GM12875 (cell line): Measurements from ENCODE around the gene SVOP.

Experiments used
- H3K4me3 ChIP-seq: one replicate; pipeline ENCODE4 v1.5.1; 2011; ENCODE audit warnings: low read depth, low read length, control low read depth
- CTCF ChIP-seq: IDR thresholded peaks from 2 replicates; pipeline ENCODE4 v1.5.1; 2011; ENCODE audit warnings: low read depth, mild to moderate bottlenecking, control low read depth, inconsistent platforms, low read length, moderate library complexity, borderline replicate concordance; ENCODE audit not compliant: insufficient read depth

The SVOP gene

GRCh38 chr12:109020146-109020795 is 597 bp downstream of the SVOP start:
- no peak overlapping the region for H3K4me3 ChIP-seq
- no peak for TF ChIP-seq CTCF

DNA sequence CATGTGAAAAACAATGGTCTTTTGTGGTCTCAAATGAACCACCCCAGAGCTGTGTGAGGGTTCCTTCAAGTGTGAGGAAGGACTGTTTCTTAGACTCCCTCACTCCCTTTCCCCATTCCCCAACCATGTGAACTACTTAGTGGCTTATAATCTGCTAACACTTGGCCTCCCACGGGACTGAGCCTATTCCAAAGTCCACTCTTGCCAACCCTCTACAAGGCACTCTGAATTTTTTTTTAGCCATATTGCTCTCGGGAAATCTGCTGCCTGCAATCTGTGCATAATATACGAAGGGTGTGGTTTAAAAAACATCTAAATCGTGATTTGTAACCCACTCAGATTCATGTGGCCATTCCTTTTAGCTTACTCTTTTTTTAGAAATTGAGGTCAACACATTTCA is 2.6 kb downstream of the SVOP start:
- no peak for TF ChIP-seq CTCF
- H3K4me3 ChIP-seq: no peak overlapping the region

GRCh38 chr12:109016978-109017377 is 3.9 kb downstream of the SVOP start:
- no peak overlapping the region for H3K4me3 ChIP-seq
- no peak for TF ChIP-seq CTCF

DNA sequence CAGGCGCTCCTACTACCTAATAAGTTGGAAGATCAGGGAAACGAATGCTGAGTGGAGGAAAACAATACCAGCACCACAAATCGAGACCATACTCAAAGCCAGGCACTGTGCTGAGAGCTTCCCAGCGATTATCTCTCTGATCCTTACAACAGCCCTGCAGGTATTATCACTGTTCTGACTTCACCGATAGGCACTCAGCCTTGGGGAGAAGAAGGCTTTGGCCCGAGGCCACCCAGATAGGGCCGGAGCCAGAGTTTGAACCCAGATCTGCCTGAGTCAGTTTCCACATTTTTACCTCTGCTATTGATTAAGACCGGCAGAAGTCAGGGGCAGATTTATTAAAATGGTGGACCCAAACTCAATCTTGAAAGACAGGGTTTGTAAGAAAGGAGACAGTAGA is 4.9 kb downstream of the SVOP start:
- H3K4me3 ChIP-seq: no peak overlapping the region
- TF ChIP-seq CTCF: no peak

GRCh38 chr12:109014984-109015765 is 5.7 kb downstream of the SVOP start:
- TF ChIP-seq CTCF: no peak
- no peak overlapping the region for H3K4me3 ChIP-seq

GRCh38 chr12:109010259-109010658 is 10.6 kb downstream of the SVOP start:
- TF ChIP-seq CTCF: no peak
- H3K4me3 ChIP-seq: no peak overlapping the region

- no peak overlapping the region for H3K4me3 ChIP-seq
- TF ChIP-seq CTCF: no peak
These were observed 11.1 kb downstream of the SVOP start for GRCh38 chr12:109009766-109010165.
